ENCODE results near the gene SPRR2A. TPM values are rescaled to one million over a fixed set of nuclear protein-coding genes. Genes with fewer than 3 reads are reported as not detected.

The SPRR2A gene
- total RNA-seq = not detected in 2 replicates

DNA sequence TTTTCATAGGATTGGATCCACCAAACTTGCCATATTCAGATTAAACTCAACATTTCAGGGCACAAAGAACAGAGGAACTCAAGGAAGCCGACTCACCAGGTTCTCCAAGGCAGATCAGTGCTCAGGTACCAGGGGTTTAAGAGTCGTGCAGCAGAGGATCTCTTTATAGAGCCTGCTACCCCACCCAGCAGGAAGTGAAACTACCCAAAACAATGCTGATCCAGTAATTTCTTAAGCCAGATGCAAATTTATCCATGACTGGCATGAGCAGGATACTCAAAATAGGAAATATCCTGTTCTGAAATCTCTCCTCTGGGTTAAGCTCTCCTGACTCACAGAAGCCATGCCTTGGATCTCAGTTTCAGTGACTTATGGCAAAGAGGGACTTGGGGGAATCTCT lies at the start of gene SPRR2A:
SPRR2A (minus strand) TSS at position 138 of the 400 bp plus-strand sequence. CDS start 777 bp downstream, outside the sequence.

DNA sequence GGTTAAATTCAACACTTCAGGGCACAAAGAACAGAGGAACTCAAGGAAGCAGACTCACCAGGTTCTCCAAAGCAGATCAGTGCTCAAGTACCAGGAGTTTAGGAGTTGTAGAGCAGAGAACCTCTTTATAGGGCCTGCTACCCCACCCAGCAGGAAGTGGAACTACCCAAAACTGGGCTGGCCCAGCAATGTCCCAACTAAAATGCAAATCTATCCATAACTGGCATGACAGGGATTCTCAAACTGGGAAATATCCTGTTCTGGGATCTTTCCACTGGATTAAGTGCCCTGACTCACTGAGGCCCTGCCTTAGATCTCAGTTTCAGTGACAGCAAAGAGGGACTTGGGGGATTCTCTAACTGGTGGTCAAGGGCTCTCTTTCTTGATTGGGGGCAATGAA lies 37.1 kb upstream of the SPRR2A start, which contains the start of gene SPRR2E:
SPRR2E (minus strand) TSS at position 101 of the 400 bp plus-strand sequence. CDS start 775 bp downstream, outside the sequence.

GRCh38 chr1:153071511-153071910 lies 14.2 kb upstream of the SPRR2A start, which contains the start of gene SPRR2B:
SPRR2B (minus strand) TSS chr1:153071611; CDS start chr1:153070839, 772 bp downstream.

GRCh38 chr1:153040950-153041631 lies 16.2 kb downstream of the SPRR2A start, which contains the start of gene SPRR2D:
SPRR2D (minus strand) TSS chr1:153041120; CDS start chr1:153040346, 774 bp downstream.

GRCh38 chr1:153030895-153031294 lies 26.4 kb downstream of the SPRR2A start, which contains the start of gene SPRR1B:
SPRR1B (plus strand) TSS chr1:153031203; CDS start chr1:153032346, 1,143 bp downstream.

Other genes with a start within 250 kb of the SPRR2A start
- gene LCE1B, start 245.5 kb downstream of the SPRR2A start, total RNA-seq = not detected in 2 replicates
- not detected in 2 replicates for gene LCE1A, start 230.0 kb downstream of the SPRR2A start, total RNA-seq
- gene LCE6A, start 214.7 kb downstream of the SPRR2A start, total RNA-seq = not detected in 2 replicates
- gene LCE7A, start 197.5 kb downstream of the SPRR2A start, total RNA-seq = not detected in 2 replicates
- not detected in 2 replicates for gene SMCP, start 179.2 kb downstream of the SPRR2A start, total RNA-seq
- not detected in 2 replicates for gene IVL, start 149.0 kb downstream of the SPRR2A start, total RNA-seq
- not detected in 2 replicates for gene SPRR5, start 110.3 kb downstream of the SPRR2A start, total RNA-seq
- not detected in 2 replicates for gene SPRR4, start 86.9 kb downstream of the SPRR2A start, total RNA-seq
- not detected in 2 replicates for gene SPRR1A, start 73.4 kb downstream of the SPRR2A start, total RNA-seq
- not detected in 2 replicates for gene SPRR3, start 55.8 kb downstream of the SPRR2A start, total RNA-seq
- not detected in 2 replicates for gene SPRR1B, start 26.3 kb downstream of the SPRR2A start, total RNA-seq
- not detected in 2 replicates for gene SPRR2D, start 16.4 kb downstream of the SPRR2A start, total RNA-seq
- not detected in 2 replicates for gene SPRR2B, start 14.1 kb upstream of the SPRR2A start, total RNA-seq
- not detected in 2 replicates for gene SPRR2E, start 37.0 kb upstream of the SPRR2A start, total RNA-seq
- not detected in 2 replicates for gene SPRR2F, start 56.0 kb upstream of the SPRR2A start, total RNA-seq
- not detected in 2 replicates for gene SPRR2G, start 93.4 kb upstream of the SPRR2A start, total RNA-seq
- gene LELP1, start 145.9 kb upstream of the SPRR2A start, total RNA-seq = not detected in 2 replicates
- not detected in 2 replicates for gene PRR9, start 160.1 kb upstream of the SPRR2A start, total RNA-seq
- not detected in 2 replicates for gene LORICRIN, start 202.2 kb upstream of the SPRR2A start, total RNA-seq